DMS79 treated with DMSO at 0.1 percent for 48 hours (cell line): Measurements from ENCODE around the gene CHPT1.
"Not testable (repeated sequence)": the region's sequence is repeated elsewhere in the genome, so short reads cannot be mapped to it uniquely, and the experiment has no call there.

ENCODE experiments used
- DNase-seq: peaks from one replicate; lab custom pipeline; 2025; lab: John Stamatoyannopoulos, UW

The CHPT1 gene

GRCh38 chr12:101722392-101722791 is 25.0 kb downstream of the CHPT1 start:
- no peak for DNase-seq

GRCh38 chr12:101727098-101727497 is 29.7 kb downstream of the CHPT1 start:
- no peak for DNase-seq

DNA sequence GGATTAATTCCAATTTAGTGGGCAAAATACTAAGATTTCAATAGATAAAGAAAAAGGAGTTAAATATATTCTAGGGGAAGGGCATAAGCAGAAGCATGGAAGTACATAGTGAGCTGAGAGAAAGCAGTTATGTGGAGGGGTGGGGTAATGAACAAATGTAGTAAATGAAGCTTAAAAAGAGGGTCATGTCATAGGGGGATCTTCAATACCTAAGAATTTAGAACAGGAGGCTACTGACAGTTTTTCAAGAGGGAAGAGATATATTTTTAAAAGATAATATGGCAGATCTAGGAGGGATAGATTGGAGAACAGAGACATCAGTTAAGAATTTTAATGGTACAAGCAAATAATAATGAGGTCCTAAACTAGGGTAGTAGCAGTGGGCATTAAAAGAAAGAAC is 32.4 kb downstream of the CHPT1 start:
- no peak for DNase-seq

- no peak for DNase-seq
Measured at GRCh38 chr12:101732318-101732717, 34.9 kb downstream of the CHPT1 start.

DNA sequence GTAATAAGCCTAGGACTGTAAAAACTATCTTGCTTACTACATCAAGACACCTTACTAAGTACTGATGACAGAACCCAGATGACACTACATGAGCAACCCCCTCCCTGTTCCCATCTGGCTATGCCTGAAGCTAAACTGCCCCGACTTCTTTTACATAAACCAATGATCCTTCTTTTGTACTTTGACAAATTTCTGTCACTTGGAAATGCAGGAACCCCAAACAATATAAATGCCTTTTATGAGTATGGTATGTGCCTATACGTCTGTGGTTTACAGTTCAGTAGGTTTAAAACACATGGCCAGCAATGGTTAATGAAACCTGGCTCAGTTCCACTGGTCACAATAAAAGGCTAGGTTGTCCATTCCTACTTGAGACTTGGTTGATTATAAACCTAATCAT is 35.7 kb downstream of the CHPT1 start:
- no peak for DNase-seq

GRCh38 chr12:101734482-101734881 is 37.0 kb downstream of the CHPT1 start:
- DNase-seq, result not testable (repeated sequence)

DNA sequence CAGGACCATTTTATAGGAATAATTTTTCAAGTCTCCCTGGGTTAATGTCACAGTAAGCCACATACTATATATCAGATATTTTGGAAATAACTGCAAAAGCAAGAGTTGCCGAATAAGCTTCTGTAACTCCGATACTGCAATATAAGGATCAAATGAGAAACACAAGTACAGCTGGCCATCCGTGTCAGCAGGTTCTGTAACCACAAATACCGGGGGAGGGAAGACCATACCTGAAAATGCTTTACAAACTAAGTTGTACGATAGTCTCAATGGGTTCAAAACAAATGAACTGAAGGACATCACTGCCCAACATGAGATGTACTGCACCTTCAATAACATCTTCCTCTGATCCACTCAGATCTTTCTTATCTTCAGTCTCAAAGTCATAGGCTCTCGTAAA is 40.0 kb downstream of the CHPT1 start:
- DNase-seq, result no peak

DNA sequence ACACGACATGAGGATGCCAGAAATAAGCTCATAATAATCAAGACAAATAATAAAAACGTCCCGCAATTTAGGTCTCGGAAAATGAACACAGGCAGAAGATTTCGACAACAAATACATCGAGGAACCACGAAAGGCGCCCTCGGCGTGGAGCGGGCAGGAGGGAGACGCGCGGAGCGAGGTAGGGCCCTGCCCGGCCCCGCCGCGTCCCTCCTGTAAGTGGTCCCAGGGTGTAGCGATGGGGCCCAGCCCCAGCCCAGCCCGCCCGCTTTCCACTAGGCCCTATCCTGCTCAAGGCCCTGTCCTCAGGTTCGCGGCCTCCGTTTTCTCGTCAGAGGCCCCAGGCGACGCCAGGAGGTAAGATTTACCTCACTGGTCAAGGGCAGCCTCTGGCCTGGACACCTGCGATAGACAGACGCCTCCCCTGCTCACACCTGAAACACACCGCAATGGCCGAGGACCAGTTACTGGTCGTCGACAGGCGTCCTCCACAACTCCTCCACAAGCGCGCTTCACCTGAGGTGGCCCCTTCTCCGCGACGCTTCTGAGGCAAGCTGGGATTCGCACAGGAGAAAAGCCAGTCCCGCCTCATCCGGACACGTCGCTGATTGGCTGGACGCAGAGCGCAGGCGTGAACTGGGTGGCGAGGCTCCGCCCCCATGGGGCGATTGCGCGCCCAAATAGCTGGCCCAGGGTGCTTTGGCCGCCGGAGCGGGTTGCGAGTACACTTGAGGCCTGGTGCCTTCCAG is 41.7 kb downstream of the CHPT1 start, which contains the start of gene SYCP3:
Gene SYCP3 (minus strand): TSS at position 543 of the 746 bp plus-strand sequence. CDS start 1,527 bp downstream, outside the sequence.
- no peak for DNase-seq

DNA sequence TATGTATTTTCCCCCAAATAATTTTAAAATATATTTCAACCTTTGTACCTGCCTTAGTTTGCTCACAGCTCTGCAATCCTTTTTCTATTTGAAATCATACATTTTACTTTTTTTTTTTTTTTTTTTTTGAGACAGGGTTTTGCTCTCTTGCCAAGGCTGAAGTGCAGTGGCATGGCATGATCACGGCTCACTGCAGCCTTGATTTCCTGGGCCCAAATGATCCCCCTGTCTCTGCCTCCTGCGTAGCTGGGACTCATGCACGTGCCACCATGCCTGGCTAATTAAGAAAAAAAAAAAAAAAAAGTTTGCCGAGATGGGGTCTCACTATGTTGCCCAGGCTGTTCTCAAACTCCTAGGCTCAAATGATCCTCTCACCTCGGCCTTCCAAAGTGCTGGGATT is 43.1 kb downstream of the CHPT1 start:
- no peak for DNase-seq

- DNase-seq, result no peak
Measured at GRCh38 chr12:101740980-101741379, 43.5 kb downstream of the CHPT1 start.

- DNase-seq, result peak; percentile 31
Measured at GRCh38 chr12:101743242-101743641, 45.8 kb downstream of the CHPT1 start.

DNA sequence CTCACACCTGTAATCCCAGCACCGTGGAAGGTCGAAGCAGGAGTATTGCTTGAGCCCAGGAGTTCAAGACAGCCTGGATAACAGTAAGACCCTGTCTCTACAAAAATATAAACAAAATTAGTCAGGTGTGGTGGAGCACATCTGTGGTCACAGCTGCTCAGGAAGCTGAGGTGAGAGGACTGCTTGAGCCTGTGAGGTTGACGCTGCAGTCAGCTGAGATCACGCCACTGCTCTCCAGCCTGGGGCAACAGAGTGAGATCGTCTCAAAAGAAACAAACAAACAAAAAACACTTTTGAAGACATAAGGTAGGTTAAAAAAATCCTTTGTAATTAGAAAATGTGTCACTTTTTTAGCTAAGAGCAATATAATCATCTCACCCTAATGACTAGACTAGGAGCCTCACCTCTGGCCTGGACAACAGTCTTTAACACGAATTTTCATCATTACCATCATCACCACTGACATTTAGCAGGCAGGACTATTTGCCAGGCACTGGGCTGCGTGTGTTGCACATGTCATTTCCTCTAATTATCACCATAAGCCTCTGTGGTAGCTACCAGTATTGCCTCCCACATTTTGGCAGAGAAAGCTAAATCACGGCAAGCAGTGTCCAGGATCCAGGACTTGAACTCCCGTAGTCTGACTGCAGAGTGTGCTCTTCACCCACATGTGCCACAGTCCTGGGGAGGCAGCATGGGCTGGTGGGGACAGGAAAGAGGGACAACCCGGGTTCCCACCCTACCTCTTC is 46.5 kb downstream of the CHPT1 start:
- DNase-seq, result no peak

GRCh38 chr12:101745481-101745880 is 48.0 kb downstream of the CHPT1 start:
- no peak for DNase-seq

DNA sequence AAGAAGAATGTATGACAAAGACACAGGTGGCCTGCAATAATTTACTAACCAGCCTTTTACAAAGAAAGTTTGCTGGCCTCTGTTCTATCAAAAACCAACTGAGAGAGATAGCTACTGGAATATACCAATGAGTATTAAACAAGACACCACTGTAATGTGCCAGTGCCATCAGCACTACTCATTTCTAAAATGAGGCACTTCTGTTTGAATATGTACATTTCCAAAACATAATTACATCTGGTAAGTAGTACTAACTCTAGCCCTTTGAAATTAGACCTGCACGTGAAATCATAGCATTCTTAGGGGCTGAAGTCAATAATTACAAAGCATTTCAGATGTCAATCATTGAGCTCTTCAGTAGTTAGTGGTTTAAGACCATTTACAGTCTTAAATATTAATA is 48.8 kb downstream of the CHPT1 start:
- DNase-seq, result no peak

DNA sequence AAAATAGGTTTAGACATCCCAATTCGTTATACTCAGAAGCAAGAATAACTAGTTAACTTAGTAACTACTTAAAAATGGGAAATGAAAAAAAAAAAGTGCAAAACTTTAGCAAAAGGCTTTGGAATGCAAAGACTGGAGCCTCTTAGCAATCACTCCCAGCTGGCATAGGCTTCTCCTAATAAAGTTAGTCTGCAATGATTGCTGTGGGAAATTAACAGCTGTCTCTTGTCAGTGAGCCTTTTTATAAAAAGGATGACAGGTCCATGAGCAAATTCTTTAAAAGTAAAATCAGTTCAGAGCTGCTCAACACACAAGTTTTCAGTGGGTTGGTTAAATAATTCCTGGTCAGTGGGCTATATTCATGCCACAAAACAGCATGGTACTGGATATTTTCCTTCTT is 49.2 kb downstream of the CHPT1 start:
- no peak for DNase-seq

- DNase-seq, result no peak
Measured at GRCh38 chr12:101747697-101748096, 50.3 kb downstream of the CHPT1 start.

DNA sequence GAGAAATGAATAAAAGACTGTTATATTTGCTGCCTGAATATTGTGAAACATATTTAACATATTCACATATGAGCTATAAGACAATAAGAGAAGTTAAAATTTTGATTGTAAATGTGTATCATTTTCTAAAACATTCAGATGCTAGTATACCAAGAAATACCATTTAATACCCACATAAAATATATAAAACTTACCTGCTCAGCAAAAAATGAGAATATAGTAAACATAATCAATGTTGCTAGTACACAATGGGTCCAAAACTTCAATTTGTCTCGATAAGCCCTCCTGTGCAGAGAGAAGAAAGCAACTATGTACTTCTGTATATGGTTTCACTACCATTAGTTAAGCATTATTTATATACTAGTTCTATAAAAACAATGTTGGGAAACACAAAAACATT is 51.5 kb downstream of the CHPT1 start:
- no peak for DNase-seq

- DNase-seq, result no peak
Measured at GRCh38 chr12:101749657-101750056, 52.2 kb downstream of the CHPT1 start.

GRCh38 chr12:101750152-101750551 is 52.7 kb downstream of the CHPT1 start:
- DNase-seq, result no peak

DNA sequence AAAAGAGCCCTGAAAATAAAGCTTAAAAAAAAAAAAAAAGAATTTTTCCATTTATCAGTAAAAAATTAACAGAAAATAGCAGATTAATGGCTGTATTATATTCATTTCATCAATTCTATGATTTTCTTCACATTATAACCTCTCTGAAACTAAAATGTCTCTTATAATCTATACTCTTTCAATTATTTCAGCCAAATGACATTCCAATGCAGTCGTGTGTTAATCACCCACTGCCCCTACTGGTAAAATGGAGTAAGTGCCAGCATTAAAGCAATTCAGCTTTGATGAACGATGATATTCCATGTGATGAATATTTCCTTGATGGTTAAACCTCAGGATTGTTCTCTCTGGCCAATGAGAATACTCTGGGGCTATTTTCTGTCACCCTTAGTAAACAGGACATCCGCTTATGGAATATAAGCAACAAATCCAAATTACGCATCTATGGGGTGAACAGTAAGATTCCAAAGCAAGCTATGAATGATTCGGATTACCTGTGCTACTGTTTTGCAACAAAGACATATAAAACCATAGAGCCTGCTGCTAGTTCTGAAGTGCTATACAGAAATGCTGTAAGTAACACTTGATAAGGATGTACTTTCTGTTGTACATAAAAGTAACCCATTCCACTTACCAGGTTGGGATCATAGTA is 62.1 kb downstream of the CHPT1 start:
- peak; percentile 5 for DNase-seq

GRCh38 chr12:101761350-101761749 is 63.9 kb downstream of the CHPT1 start:
- DNase-seq, result no peak

GRCh38 chr12:101761781-101762180 is 64.3 kb downstream of the CHPT1 start:
- DNase-seq, result no peak
